ENCODE results near the gene GSTM3.
"Not testable (repeated sequence)": the region's sequence is repeated elsewhere in the genome, so short reads cannot be mapped to it uniquely, and the experiment has no call there.

DNA sequence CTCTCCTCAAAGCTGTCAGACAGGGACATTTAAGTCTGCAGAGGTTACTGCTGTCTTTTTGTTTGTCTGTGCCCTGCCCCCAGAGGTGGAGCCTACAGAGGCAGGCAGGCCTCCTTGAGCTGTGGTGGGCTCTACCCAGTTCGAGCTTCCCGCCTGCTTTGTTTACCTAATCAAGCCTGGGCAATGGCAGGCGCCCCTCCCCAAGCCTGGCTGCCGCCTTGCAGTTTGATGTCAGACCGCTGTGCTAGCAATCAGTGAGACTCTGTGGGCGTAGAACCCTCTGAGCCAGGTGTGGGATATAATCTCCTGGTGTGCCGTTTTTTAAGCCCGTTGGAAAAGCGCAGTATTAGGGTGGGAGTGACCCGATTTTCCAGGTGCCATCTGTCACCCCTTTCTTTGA lies 7.5 kb upstream of the GSTM3 start:
- TF ChIP-seq, protein P1, sequence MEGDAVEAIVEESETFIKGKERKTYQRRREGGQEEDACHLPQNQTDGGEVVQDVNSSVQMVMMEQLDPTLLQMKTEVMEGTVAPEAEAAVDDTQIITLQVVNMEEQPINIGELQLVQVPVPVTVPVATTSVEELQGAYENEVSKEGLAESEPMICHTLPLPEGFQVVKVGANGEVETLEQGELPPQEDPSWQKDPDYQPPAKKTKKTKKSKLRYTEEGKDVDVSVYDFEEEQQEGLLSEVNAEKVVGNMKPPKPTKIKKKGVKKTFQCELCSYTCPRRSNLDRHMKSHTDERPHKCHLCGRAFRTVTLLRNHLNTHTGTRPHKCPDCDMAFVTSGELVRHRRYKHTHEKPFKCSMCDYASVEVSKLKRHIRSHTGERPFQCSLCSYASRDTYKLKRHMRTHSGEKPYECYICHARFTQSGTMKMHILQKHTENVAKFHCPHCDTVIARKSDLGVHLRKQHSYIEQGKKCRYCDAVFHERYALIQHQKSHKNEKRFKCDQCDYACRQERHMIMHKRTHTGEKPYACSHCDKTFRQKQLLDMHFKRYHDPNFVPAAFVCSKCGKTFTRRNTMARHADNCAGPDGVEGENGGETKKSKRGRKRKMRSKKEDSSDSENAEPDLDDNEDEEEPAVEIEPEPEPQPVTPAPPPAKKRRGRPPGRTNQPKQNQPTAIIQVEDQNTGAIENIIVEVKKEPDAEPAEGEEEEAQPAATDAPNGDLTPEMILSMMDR (IDR thresholded peaks at IDR 0.05) = not testable (repeated sequence)
- TF ChIP-seq POLR2A (IDR thresholded peaks at IDR 0.05) = not testable (repeated sequence)
